Muscle layer of duodenum (tissue), 2 donors: ENCODE data around the gene NPAS4.
"Not testable (repeated sequence)": the region's sequence is repeated elsewhere in the genome, so short reads cannot be mapped to it uniquely, and the experiment has no call there.

Experiments used
- H3K27ac ChIP-seq: one replicate; pipeline ENCODE4 v1.7.0; 2013; ENCODE audit warnings: mild to moderate bottlenecking, low read length
- H3K27me3 ChIP-seq: one replicate; pipeline ENCODE4 v1.7.0; 2013; ENCODE audit warnings: low read depth, mild to moderate bottlenecking, control low read depth, low read length
- H3K36me3 ChIP-seq, 2 donors: one replicate each; pipeline ENCODE4 v1.7.0; 2013; ENCODE audit warnings: low read length in 2 of 2, control low read depth in 1 of 2, mild to moderate bottlenecking in 1 of 2; ENCODE audit not compliant: insufficient read depth in 2 of 2, control insufficient read depth in 1 of 2
- H3K4me1 ChIP-seq, 2 donors: one replicate each; pipeline ENCODE4 v1.7.0; 2013; ENCODE audit warnings: low read length in 2 of 2, mild to moderate bottlenecking in 2 of 2, control low read depth in 1 of 2, moderate library complexity in 1 of 2; ENCODE audit not compliant: insufficient read depth in 2 of 2, control insufficient read depth in 1 of 2
- H3K4me3 ChIP-seq, 2 donors: one replicate each; pipeline ENCODE4 v1.7.0; 2013; ENCODE audit warnings: low read length in 2 of 2, low read depth in 1 of 2, mild to moderate bottlenecking in 1 of 2
- H3K9me3 ChIP-seq, 2 donors: one replicate each; pipeline ENCODE4 v1.7.0; 2013; ENCODE audit warnings: low read length in 2 of 2, control low read depth in 1 of 2, mild to moderate bottlenecking in 1 of 2; ENCODE audit not compliant: control insufficient read depth in 1 of 2
- donor health status: healthy.

Gene NPAS4

GRCh38 chr11:66418986-66419308 is 1.9 kb upstream of the NPAS4 start:
- peaks cover 8% of the 10 kb centered on the region for H3K27me3 ChIP-seq
- peaks cover 0 to 16% of the 10 kb centered on the region in 2 donors for H3K36me3 ChIP-seq
- H3K4me1 ChIP-seq = peaks cover 0 to 50% of the 10 kb centered on the region in 2 donors
- H3K9me3 ChIP-seq = no peaks in the 10 kb centered on the region
- H3K27ac ChIP-seq = no peak overlapping the region
- peak overlapping the region in 1 of 2 donors; percentile 15 for H3K4me3 ChIP-seq

GRCh38 chr11:66419825-66420224 is 1.0 kb upstream of the NPAS4 start:
- peaks cover 8% of the 10 kb centered on the region for H3K27me3 ChIP-seq
- peaks cover 8 to 25% of the 10 kb centered on the region in 2 donors for H3K36me3 ChIP-seq
- H3K27ac ChIP-seq = no peak overlapping the region
- peaks cover 0 to 47% of the 10 kb centered on the region in 2 donors for H3K4me1 ChIP-seq
- H3K4me3 ChIP-seq = no peak overlapping the region
- H3K9me3 ChIP-seq = no peaks in the 10 kb centered on the region

- Histone ChIP-seq H3K4me1 (peaks cover 0 to 47% of the 10 kb centered on the region in 2 donors), H3K4me3 (peak overlapping the region in 1 of 2 donors; percentile 32), H3K27ac (no peak overlapping the region), H3K9me3 (no peaks in the 10 kb centered on the region), H3K27me3 (peaks cover 8% of the 10 kb centered on the region), H3K36me3 (peaks cover 12 to 40% of the 10 kb centered on the region in 2 donors)
Measured at GRCh38 chr11:66421492-66422205, 814 bp downstream of the NPAS4 start.

GRCh38 chr11:66426314-66426713 is 5.5 kb downstream of the NPAS4 start:
- Histone ChIP-seq H3K27ac (no peak overlapping the region), H3K27me3 (no peaks in the 10 kb centered on the region), H3K9me3 (no peaks in the 10 kb centered on the region), H3K4me3 (no peak overlapping the region), H3K4me1 (peaks cover 0 to 3% of the 10 kb centered on the region in 2 donors), H3K36me3 (peaks cover 12 to 41% of the 10 kb centered on the region in 2 donors)

GRCh38 chr11:66428933-66429332 is 8.1 kb downstream of the NPAS4 start:
- Histone ChIP-seq H3K4me3 (no peak overlapping the region), H3K27me3 (no peaks in the 10 kb centered on the region), H3K36me3 (peaks cover 12 to 33% of the 10 kb centered on the region in 2 donors), H3K9me3 (no peaks in the 10 kb centered on the region), H3K27ac (no peak overlapping the region), H3K4me1 (no peaks in the 10 kb centered on the region)

DNA sequence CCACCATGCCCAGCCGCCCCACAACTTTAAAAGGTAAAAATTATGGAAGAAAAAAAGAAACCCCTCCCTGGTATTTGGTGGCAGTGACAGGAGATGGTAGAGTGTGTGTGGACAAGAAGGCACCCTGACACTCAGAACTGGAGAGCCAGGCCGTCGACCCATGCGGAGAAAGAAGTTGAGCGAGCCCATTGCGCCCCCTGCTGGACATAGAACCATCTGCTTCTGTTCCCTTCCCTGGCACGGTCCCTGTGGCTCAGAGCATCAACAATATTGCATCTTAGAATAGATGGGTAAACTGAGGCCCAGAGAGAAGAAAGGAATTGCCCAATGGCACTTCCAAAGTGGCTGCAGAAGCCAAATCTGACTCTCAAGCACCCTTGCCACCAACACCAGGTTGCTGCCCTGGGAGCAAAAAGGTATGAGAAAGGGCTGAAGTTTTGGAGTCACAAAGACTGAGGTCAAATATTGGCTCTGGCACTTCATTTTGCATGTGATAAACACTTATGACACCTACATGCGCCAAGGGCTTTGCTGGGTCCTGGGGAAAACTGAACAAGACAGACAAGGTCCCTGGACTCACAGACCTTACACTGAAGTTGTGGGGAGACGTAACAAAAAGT is 9.3 kb downstream of the NPAS4 start:
- Histone ChIP-seq H3K9me3 (no peaks in the 10 kb centered on the region), H3K27ac (no peak overlapping the region), H3K4me1 (no peaks in the 10 kb centered on the region), H3K36me3 (peaks cover 2 to 25% of the 10 kb centered on the region in 2 donors), H3K27me3 (no peaks in the 10 kb centered on the region), H3K4me3 (no peak overlapping the region)

- not testable (repeated sequence) for H3K4me1 ChIP-seq, H3K9me3 ChIP-seq, H3K27me3 ChIP-seq, H3K4me3 ChIP-seq, H3K27ac ChIP-seq
- H3K36me3 ChIP-seq = peaks cover 6 to 28% of the 10 kb centered on the region in 2 donors
Measured at GRCh38 chr11:66431287-66431686, 10.5 kb downstream of the NPAS4 start.

DNA sequence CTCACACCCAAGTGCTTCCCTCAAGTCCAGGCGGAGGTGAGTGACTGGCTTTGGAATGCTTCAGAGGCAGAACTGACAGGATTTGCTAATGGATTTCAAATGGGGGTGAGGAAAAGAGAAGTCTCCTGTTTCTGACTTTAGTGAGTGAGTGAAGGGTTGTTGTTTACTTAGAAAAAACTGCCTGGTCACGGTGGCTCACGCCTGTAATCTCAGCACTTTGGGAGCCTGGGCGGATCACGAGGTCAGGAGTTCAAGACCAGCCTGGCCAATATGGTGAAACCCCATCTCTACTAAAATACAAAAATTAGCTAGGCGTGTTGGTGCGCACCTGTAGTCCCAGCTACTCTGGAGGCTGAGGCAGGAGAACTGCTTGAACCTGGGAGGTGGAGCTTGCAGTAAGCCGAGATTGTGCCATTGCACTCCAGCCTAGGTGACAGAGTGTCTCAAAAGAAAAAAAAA is 11.1 kb downstream of the NPAS4 start:
- H3K4me1 ChIP-seq, H3K27ac ChIP-seq, H3K4me3 ChIP-seq, H3K9me3 ChIP-seq, H3K27me3 ChIP-seq: not testable (repeated sequence)
- peaks cover 7 to 29% of the 10 kb centered on the region in 2 donors for H3K36me3 ChIP-seq

- no peak overlapping the region for H3K27ac ChIP-seq
- peaks cover 0 to under 1% of the 10 kb centered on the region in 2 donors for H3K4me1 ChIP-seq
- H3K36me3 ChIP-seq = peaks cover 7 to 30% of the 10 kb centered on the region in 2 donors
- no peaks in the 10 kb centered on the region for H3K9me3 ChIP-seq
- H3K27me3 ChIP-seq = no peaks in the 10 kb centered on the region
- H3K4me3 ChIP-seq = no peak overlapping the region
Measured at GRCh38 chr11:66432597-66432996, 11.8 kb downstream of the NPAS4 start.

DNA sequence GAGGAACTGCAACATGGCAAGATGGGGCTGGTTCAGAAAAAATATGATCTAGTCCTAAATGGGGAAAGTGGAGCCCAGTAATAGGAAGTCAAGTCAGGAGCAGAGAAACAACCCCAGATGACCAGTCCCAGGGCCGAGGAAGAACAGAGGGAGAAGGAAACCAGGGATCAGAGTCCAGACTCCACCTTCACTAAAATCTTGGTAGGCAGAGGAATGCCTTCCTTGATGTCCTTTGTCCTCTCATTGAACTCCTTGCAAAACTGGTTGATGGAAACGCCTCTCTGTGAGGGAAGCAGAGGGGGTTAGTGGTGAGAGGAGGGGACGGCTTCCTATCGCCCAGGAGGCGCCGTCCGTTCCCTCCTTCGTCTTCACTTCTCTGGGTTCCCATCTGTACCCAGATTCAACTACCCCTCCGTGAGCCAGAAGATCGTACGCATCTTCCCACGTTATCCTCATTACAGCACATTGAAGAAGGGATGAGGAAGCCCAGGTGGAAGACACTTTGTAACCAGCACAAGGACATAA is 17.2 kb downstream of the NPAS4 start:
- Histone ChIP-seq H3K4me1 (peaks cover 5 to 7% of the 10 kb centered on the region in 2 donors), H3K36me3 (peaks cover 7 to 26% of the 10 kb centered on the region in 2 donors), H3K9me3 (peaks cover 0 to 2% of the 10 kb centered on the region in 2 donors), H3K27me3 (no peaks in the 10 kb centered on the region), H3K4me3 (peak overlapping the region; percentile 86 to 91), H3K27ac (peak overlapping the region; percentile 91)

- Histone ChIP-seq H3K36me3 (peaks cover 7 to 23% of the 10 kb centered on the region in 2 donors), H3K4me1 (peaks cover 5 to 7% of the 10 kb centered on the region in 2 donors), H3K4me3 (peak within 1 kb of the TSS; percentile 86 to 91), H3K9me3 (peaks cover 0 to 2% of the 10 kb centered on the region in 2 donors), H3K27me3 (no peaks in the 10 kb centered on the region), H3K27ac (peak within 1 kb of the TSS; percentile 91)
Measured at GRCh38 chr11:66438504-66439466, 17.9 kb downstream of the NPAS4 start, which contains the start of gene MRPL11. Gene MRPL11 (minus strand): TSS chr11:66438848. CDS start chr11:66438754, 94 bp downstream.
